Measurements from ENCODE around the gene ZNF529.

GRCh38 chr19:36528921-36529518 lies 44.1 kb downstream of the ZNF529 start:
- TF ChIP-seq CTCF (IDR thresholded peaks at IDR 0.05; ENCODE audit: low read depth, low read length, poor library complexity, severe bottlenecking) (no peak), EZH2phosphoT487 (IDR thresholded peaks at IDR 0.05; ENCODE audit: borderline replicate concordance, low read length) (no peak)

Data from DOHH2 (cell line).